ENCODE results near the gene CRYBG1.

- TF ChIP-seq EZH2 (IDR thresholded peaks at IDR 0.05) (no peak), POLR2AphosphoS5 (IDR thresholded peaks at IDR 0.05; ENCODE audit: borderline replicate concordance, low read depth, low read length) (no peak), FOXP2 (optimal IDR thresholded peaks at IDR 0.05; ENCODE audit: control extremely low read depth, extremely low read length, insufficient read depth) (no peak)
Observed at GRCh38 chr6:106540432-106540831, 179.9 kb downstream of the CRYBG1 start.

Measured in SK-N-MC (cell line).